Mesenchymal stem cell (in vitro differentiated cells and primary cell): ENCODE measurements around the gene PLIN1. TPM values are rescaled to one million over a fixed set of nuclear protein-coding genes. Genes with fewer than 3 reads are reported as not detected.

Experiments used
- DNase-seq: peaks from one replicate; pipeline ENCODE4 v3.0.0-alpha.2; 2013
- H2AFZ ChIP-seq: one replicate; pipeline ENCODE4 v1.6.1; 2013; ENCODE audit warnings: low read depth, mild to moderate bottlenecking, control low read depth, inconsistent platforms, low read length, moderate library complexity
- H2AK5ac ChIP-seq: 2 replicates; pipeline ENCODE4 v1.6.1; 2013; ENCODE audit warnings: low read length, moderate library complexity, mild to moderate bottlenecking, inconsistent platforms; ENCODE audit not compliant: severe bottlenecking
- H2BK120ac ChIP-seq: one replicate; pipeline ENCODE4 v1.6.1; 2013; ENCODE audit warnings: low read depth, mild to moderate bottlenecking, inconsistent platforms, low read length, moderate library complexity
- H2BK12ac ChIP-seq, 2 experiments: one replicate each; pipeline ENCODE4 v1.6.1; 2013; ENCODE audit warnings: inconsistent platforms in 2 of 2, low read length in 2 of 2, mild to moderate bottlenecking in 2 of 2, moderate library complexity in 2 of 2, control low read depth in 1 of 2
- H2BK15ac ChIP-seq: one replicate; pipeline ENCODE4 v1.6.1; 2013; ENCODE audit warnings: mild to moderate bottlenecking, low read depth, inconsistent platforms; ENCODE audit not compliant: poor library complexity, severe bottlenecking
- H2BK5ac ChIP-seq: 2 replicates; pipeline ENCODE4 v1.6.1; 2013; ENCODE audit warnings: low read depth, mild to moderate bottlenecking, low read length, control low read depth, inconsistent platforms; ENCODE audit not compliant: poor library complexity, severe bottlenecking
- H3K14ac ChIP-seq, 2 experiments: one replicate each; pipeline ENCODE4 v1.6.1; 2013; ENCODE audit warnings: inconsistent platforms in 2 of 2, low read length in 2 of 2, control low read depth in 1 of 2, mild to moderate bottlenecking in 1 of 2, moderate library complexity in 1 of 2
- H3K18ac ChIP-seq, 2 experiments: one replicate each; pipeline ENCODE4 v1.6.1; 2013; ENCODE audit warnings: inconsistent platforms in 2 of 2, low read length in 2 of 2, control low read depth in 1 of 2, low read depth in 1 of 2, mild to moderate bottlenecking in 1 of 2
- H3K23ac ChIP-seq, 2 experiments: one replicate each; pipeline ENCODE4 v1.6.1; 2013; ENCODE audit warnings: inconsistent platforms in 2 of 2, low read length in 2 of 2, mild to moderate bottlenecking in 2 of 2, moderate library complexity in 2 of 2, control low read depth in 1 of 2
- H3K27ac ChIP-seq: 2 replicates; pipeline ENCODE4 v1.5.1; 2013; ENCODE audit warnings: mild to moderate bottlenecking, moderate library complexity, low read length, control low read depth, inconsistent platforms; ENCODE audit not compliant: poor library complexity, severe bottlenecking
- H3K27me3 ChIP-seq, 2 experiments: 2 replicates each; pipeline versions ENCODE4 v1.6.1 to v1.7.0; 2013; ENCODE audit warnings: low read length in 2 of 2, mild to moderate bottlenecking in 2 of 2, moderate library complexity in 2 of 2, control low read depth in 1 of 2, inconsistent platforms in 1 of 2; ENCODE audit not compliant: control insufficient read depth in 1 of 2, insufficient read depth in 1 of 2
- H3K36me3 ChIP-seq, 2 experiments: 2 replicates each; pipeline versions ENCODE4 v1.6.1 to v1.7.0; 2013; ENCODE audit warnings: low read length in 2 of 2, control low read depth in 1 of 2, inconsistent platforms in 1 of 2, low read depth in 1 of 2, mild to moderate bottlenecking in 1 of 2; ENCODE audit not compliant: insufficient read depth in 2 of 2, control insufficient read depth in 1 of 2
- H3K4ac ChIP-seq, 2 experiments: one replicate each; pipeline ENCODE4 v1.6.1; 2013; ENCODE audit warnings: inconsistent platforms in 2 of 2, low read length in 2 of 2, mild to moderate bottlenecking in 2 of 2, moderate library complexity in 2 of 2, control low read depth in 1 of 2, low read depth in 1 of 2
- H3K4me1 ChIP-seq: 2 replicates; pipeline ENCODE4 v1.6.1; 2013; ENCODE audit warnings: low read depth, low read length, control low read depth; ENCODE audit not compliant: control insufficient read depth, insufficient read depth
- H3K4me2 ChIP-seq: 2 replicates; pipeline ENCODE4 v1.6.1; 2013; ENCODE audit warnings: low read length, mild to moderate bottlenecking, inconsistent platforms; ENCODE audit not compliant: poor library complexity, severe bottlenecking
- H3K4me3 ChIP-seq, 2 experiments: 2 replicates each; pipeline versions ENCODE4 v1.5.1 to v1.7.0; 2013; ENCODE audit warnings: low read length in 2 of 2, mild to moderate bottlenecking in 2 of 2, control low read depth in 1 of 2, low read depth in 1 of 2; ENCODE audit not compliant: insufficient read depth in 1 of 2
- H3K79me1 ChIP-seq: replicated peaks from 2 replicates; pipeline ENCODE4 v1.6.1; 2013; ENCODE audit warnings: mild to moderate bottlenecking, control low read depth, low read length, inconsistent platforms; ENCODE audit not compliant: poor library complexity, severe bottlenecking
- H3K9ac ChIP-seq: 2 replicates; pipeline ENCODE4 v1.7.0; 2013; ENCODE audit warnings: mild to moderate bottlenecking, low read length, moderate library complexity
- H3K9me3 ChIP-seq: 2 replicates; pipeline ENCODE4 v1.7.0; 2013; ENCODE audit warnings: mild to moderate bottlenecking, low read length; ENCODE audit not compliant: control insufficient read depth
- H4K8ac ChIP-seq: one replicate; pipeline ENCODE4 v1.6.1; 2013; ENCODE audit warnings: inconsistent platforms, mild to moderate bottlenecking, low read length, moderate library complexity
- H4K91ac ChIP-seq: one replicate; pipeline ENCODE4 v1.6.1; 2013; ENCODE audit warnings: mild to moderate bottlenecking, low read length, inconsistent platforms
- WGBS: methylation state at CpG from one replicate; pipeline ENCODE4 v1.1.7; 2013; ENCODE audit warnings: mixed read lengths; 5-methylcytosine and 5-hydroxymethylcytosine counted together
- polyA plus RNA-seq, 2 experiments: library from polyadenylated mRNA; stranded (reverse); fragments of 200-250 nt; gene quantifications; one replicate each; pipeline ENCODE4 v1.2.3, GENCODE V29; 2013

The PLIN1 gene, protein sequence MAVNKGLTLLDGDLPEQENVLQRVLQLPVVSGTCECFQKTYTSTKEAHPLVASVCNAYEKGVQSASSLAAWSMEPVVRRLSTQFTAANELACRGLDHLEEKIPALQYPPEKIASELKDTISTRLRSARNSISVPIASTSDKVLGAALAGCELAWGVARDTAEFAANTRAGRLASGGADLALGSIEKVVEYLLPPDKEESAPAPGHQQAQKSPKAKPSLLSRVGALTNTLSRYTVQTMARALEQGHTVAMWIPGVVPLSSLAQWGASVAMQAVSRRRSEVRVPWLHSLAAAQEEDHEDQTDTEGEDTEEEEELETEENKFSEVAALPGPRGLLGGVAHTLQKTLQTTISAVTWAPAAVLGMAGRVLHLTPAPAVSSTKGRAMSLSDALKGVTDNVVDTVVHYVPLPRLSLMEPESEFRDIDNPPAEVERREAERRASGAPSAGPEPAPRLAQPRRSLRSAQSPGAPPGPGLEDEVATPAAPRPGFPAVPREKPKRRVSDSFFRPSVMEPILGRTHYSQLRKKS
- polyA plus RNA-seq (2013, experiment 1 of 2) = 0.14 TPM
- 0.03 TPM for polyA plus RNA-seq (2013, experiment 2 of 2)

DNA sequence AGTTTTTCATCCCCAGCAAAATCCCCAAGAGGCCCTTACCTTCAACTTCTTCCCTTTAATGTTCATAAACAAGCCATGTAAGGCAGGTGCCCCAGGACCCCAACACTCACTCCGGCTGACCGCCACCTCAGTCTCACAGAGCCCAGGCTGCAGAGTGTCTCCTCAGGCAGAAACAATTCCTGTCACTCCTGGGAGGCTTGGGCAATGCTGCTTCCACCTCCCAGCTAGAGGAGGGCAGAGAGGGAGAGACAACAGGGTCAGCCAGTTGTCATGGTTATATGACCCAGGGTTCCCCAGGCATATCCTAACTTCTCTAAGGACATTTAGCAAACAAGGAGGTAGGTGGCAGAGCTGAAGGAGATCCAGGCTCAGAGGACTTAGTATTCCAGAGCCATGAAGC lies at the start of gene PLIN1:
Gene PLIN1 (minus strand): TSS at position 156 of the 400 bp plus-strand sequence. CDS start 1,878 bp downstream, outside the sequence.
- Histone ChIP-seq H3K9ac (no peak within 1 kb of the TSS), H2BK120ac (no peak within 1 kb of the TSS), H3K4me2 (no peak within 1 kb of the TSS), H3K4ac (no peak within 1 kb of the TSS), H3K4me3 (peak within 1 kb of the TSS in 1 of 2 experiments; percentile 59), H2AFZ (no peak within 1 kb of the TSS), H3K27ac (no peak within 1 kb of the TSS), H3K14ac (no peak within 1 kb of the TSS), H3K9me3 (no peaks in the 10 kb centered on the region), H3K18ac (no peak within 1 kb of the TSS), H3K27me3 (peaks cover 0 to 5% of the 10 kb centered on the region in 2 experiments), H3K4me1 (no peaks in the 10 kb centered on the region), H3K23ac (no peak within 1 kb of the TSS), H4K91ac (no peak within 1 kb of the TSS), H3K79me1 (no peaks in the 10 kb centered on the region), H2BK15ac (no peak within 1 kb of the TSS), H2BK5ac (no peak within 1 kb of the TSS), H4K8ac (no peak within 1 kb of the TSS), H2BK12ac (no peak within 1 kb of the TSS), H2AK5ac (no peak within 1 kb of the TSS), H3K36me3 (peaks cover 0 to 13% of the 10 kb centered on the region in 2 experiments)
- 97% methylated on average over 2 of the region's 2 CpGs for WGBS
- DNase-seq = no peak

DNA sequence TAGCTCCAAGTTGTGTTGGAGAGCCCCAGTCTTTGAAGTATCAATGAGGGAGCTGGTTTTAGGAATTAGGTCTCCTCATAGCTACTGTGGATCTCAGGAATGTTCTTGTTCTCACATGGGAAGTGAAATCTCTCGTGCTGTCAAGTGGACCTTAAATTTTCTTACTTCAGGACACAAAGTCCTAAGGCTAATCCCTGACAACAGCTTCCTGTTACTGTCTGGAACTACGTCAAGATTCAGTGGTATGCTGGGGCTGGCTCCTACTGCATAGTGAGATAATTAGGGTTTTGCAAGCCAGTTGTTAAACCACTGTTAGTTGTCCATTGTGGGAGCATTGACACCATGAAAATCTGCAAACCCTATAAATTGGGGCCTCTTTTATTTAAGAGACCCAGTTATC lies 49.1 kb upstream of the PLIN1 start:
- no peak overlapping the region for H2BK120ac ChIP-seq

DNA sequence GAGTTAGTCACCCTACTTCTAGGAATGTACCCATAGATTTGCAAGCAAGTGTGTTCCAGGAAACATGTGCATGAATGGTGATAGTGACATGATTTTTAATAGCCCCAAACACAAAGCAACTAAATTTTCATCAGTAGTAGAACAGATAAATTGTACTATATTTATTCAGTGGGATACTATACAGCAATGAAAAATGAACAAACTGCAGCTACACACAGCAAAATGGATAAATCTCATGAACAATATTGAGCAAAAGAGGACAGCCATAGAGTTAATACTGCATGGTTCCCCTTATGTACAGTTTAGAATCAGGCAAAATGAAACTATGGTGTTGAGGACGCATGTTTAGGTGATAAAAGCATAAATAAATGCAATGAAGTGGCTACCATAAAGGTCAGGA lies 45.9 kb upstream of the PLIN1 start:
- Histone ChIP-seq H3K27me3 (peaks cover 23 to 24% of the 10 kb centered on the region in 2 experiments), H2AK5ac (no peak overlapping the region), H4K8ac (no peak overlapping the region), H3K4me1 (no peaks in the 10 kb centered on the region), H2BK120ac (no peak overlapping the region), H2BK12ac (no peak overlapping the region), H2BK5ac (no peak overlapping the region), H4K91ac (no peak overlapping the region), H3K4me3 (no peak overlapping the region), H3K27ac (no peak overlapping the region), H3K18ac (no peak overlapping the region), H3K79me1 (no peaks in the 10 kb centered on the region), H3K4me2 (no peak overlapping the region), H2BK15ac (no peak overlapping the region), H3K36me3 (no peaks in the 10 kb centered on the region), H3K14ac (no peak overlapping the region), H2AFZ (no peak overlapping the region), H3K9me3 (peaks cover 4% of the 10 kb centered on the region), H3K9ac (no peak overlapping the region), H3K4ac (no peak overlapping the region), H3K23ac (no peak overlapping the region)
- DNase-seq = no peak
- WGBS = 93% methylated on average over 1 of the region's 1 CpG

More for the DNA sequence above, 49.1 kb upstream of the PLIN1 start:
- WGBS = 8% methylated on average over 2 of the region's 2 CpGs
- no peak overlapping the region for H2BK12ac ChIP-seq
- no peaks in the 10 kb centered on the region for H3K4me1 ChIP-seq
- no peak overlapping the region for H3K18ac ChIP-seq
- no peak overlapping the region for H2AFZ ChIP-seq
- no peaks in the 10 kb centered on the region for H3K79me1 ChIP-seq
- DNase-seq = peak; percentile 77
- no peak overlapping the region for H2BK5ac ChIP-seq
- H4K8ac ChIP-seq = no peak overlapping the region
- H3K23ac ChIP-seq = no peak overlapping the region
- H2BK15ac ChIP-seq = no peak overlapping the region
- H4K91ac ChIP-seq = no peak overlapping the region
- no peak overlapping the region for H3K9ac ChIP-seq
- H3K36me3 ChIP-seq = no peaks in the 10 kb centered on the region
- no peak overlapping the region for H3K4me2 ChIP-seq
- H3K27ac ChIP-seq = no peak overlapping the region
- H3K14ac ChIP-seq = no peak overlapping the region
- no peak overlapping the region for H3K4me3 ChIP-seq
- H2AK5ac ChIP-seq = no peak overlapping the region
- H3K4ac ChIP-seq = no peak overlapping the region
- peaks cover 39 to 44% of the 10 kb centered on the region in 2 experiments for H3K27me3 ChIP-seq
- peaks cover 4% of the 10 kb centered on the region for H3K9me3 ChIP-seq

DNA sequence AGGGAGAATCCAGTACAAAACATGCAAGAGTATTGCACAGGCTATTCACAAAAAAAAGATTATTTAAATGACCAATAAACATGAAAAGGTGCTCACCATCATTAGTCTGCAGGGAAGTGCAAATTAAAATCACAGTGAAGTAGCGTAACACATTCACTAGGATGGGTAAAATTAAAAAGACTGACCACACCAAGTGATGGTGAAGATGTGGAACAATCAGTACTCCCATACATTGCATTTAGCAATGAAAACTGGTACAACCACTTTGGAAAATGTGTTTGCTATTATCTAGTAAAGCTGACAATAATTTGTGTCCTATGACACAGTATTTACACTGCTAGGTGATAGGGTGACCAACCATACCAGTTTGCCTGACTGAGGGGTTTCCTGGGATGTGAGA lies 45.5 kb upstream of the PLIN1 start:
- Histone ChIP-seq H3K36me3 (no peaks in the 10 kb centered on the region), H2BK120ac (no peak overlapping the region), H3K9ac (no peak overlapping the region), H2BK15ac (no peak overlapping the region), H2AK5ac (no peak overlapping the region), H4K8ac (no peak overlapping the region), H3K4me3 (no peak overlapping the region), H3K9me3 (peaks cover 4% of the 10 kb centered on the region), H2BK12ac (no peak overlapping the region), H2AFZ (no peak overlapping the region), H3K27ac (no peak overlapping the region), H3K4me1 (no peaks in the 10 kb centered on the region), H3K14ac (no peak overlapping the region), H3K4me2 (no peak overlapping the region), H3K4ac (no peak overlapping the region), H3K79me1 (no peaks in the 10 kb centered on the region), H2BK5ac (no peak overlapping the region), H4K91ac (no peak overlapping the region), H3K27me3 (peaks cover 22 to 23% of the 10 kb centered on the region in 2 experiments), H3K18ac (no peak overlapping the region), H3K23ac (no peak overlapping the region)
- no peak for DNase-seq
- WGBS = 100% methylated on average over 1 of the region's 1 CpG
